ENCODE results near the gene LYZ. TPM values are rescaled to one million over a fixed set of nuclear protein-coding genes. Genes with fewer than 3 reads are reported as not detected.

LYZ gene
- polyA plus RNA-seq, 3 donors = 10,434 to 46,644 (median 13,865) TPM

GRCh38 chr12:69351462-69352236, 3.5 kb downstream of the LYZ start:
- Histone ChIP-seq H3K4me2 (replicated peaks; ENCODE audit: extremely low read depth, low read length, poor library complexity, severe bottlenecking) (peak overlapping the region; percentile 94), H2AFZ (ENCODE audit: insufficient read depth, low read depth, low read length, poor library complexity, severe bottlenecking) (no peak overlapping the region), H3K36me3 (replicated peaks in 1 of 2; ENCODE audit: control insufficient read depth in 1 of 2, insufficient read depth in 2 of 2, low read length in 2 of 2) (peaks cover 40 to 48% of the 10 kb centered on the region in 2 donors), H3K4me3 (replicated peaks in 1 of 3; ENCODE audit: low read depth in 2 of 3, low read length in 3 of 3) (peak overlapping the region; percentile 83 to 100 (median 92)), H3K27me3 (ENCODE audit: control insufficient read depth in 2 of 2, insufficient read depth in 2 of 2, low read length in 2 of 2) (no peaks in the 10 kb centered on the region), H3K9me3 (replicated peaks in 1 of 2; ENCODE audit: control insufficient read depth in 1 of 2, insufficient read depth in 1 of 2, low read length in 2 of 2) (no peaks in the 10 kb centered on the region), H4K20me1 (ENCODE audit: insufficient read depth, low read length) (peaks cover 83% of the 10 kb centered on the region), H3K9ac (ENCODE audit: insufficient read depth, low read length, poor library complexity, severe bottlenecking) (peak overlapping the region; percentile 74), H3K27ac (ENCODE audit: low read depth in 1 of 2, low read length in 2 of 2) (peak overlapping the region in 1 of 2 donors; percentile 48), H3K4me1 (ENCODE audit: control insufficient read depth in 1 of 2, insufficient read depth in 2 of 2, low read length in 2 of 2) (peaks cover 28 to 36% of the 10 kb centered on the region in 2 donors), H3K79me2 (ENCODE audit: insufficient read depth, low read length) (peaks cover 66% of the 10 kb centered on the region)
- intact Hi-C loops (cut with micrococcal nuclease) = loop anchor here in 1 of 2 donors (10.0 kb wide), 1 partner anchor 223 kb away; no protein-coding TSS in a partner anchor
- Mint-ChIP-seq H3K27me3 (ENCODE audit: low read depth in 3 of 3) (no peaks in the 10 kb centered on the region), H3K4me3 (peak overlapping the region; percentile 80 to 87), H3K27ac (peak overlapping the region in 4 of 7 donors; percentile 9 to 70 (median 33)), H3K9me3 (peaks cover 0 to 2% (median 0%) of the 10 kb centered on the region in 7 donors), H3K4me1 (peaks cover 50% of the 10 kb centered on the region), H3K36me3 (peaks cover 26 to 45% of the 10 kb centered on the region in 2 donors)
- DNase-seq = no peak
- WGBS (ENCODE audit: insufficient coverage) = no CpG with 5 or more reads among the region's 2 CpGs
- TF ChIP-seq, protein P1, sequence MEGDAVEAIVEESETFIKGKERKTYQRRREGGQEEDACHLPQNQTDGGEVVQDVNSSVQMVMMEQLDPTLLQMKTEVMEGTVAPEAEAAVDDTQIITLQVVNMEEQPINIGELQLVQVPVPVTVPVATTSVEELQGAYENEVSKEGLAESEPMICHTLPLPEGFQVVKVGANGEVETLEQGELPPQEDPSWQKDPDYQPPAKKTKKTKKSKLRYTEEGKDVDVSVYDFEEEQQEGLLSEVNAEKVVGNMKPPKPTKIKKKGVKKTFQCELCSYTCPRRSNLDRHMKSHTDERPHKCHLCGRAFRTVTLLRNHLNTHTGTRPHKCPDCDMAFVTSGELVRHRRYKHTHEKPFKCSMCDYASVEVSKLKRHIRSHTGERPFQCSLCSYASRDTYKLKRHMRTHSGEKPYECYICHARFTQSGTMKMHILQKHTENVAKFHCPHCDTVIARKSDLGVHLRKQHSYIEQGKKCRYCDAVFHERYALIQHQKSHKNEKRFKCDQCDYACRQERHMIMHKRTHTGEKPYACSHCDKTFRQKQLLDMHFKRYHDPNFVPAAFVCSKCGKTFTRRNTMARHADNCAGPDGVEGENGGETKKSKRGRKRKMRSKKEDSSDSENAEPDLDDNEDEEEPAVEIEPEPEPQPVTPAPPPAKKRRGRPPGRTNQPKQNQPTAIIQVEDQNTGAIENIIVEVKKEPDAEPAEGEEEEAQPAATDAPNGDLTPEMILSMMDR (IDR thresholded peaks at IDR 0.05) = no peak

GRCh38 chr12:69352904-69353303, 4.7 kb downstream of the LYZ start:
- H3K36me3 Mint-ChIP-seq = peaks cover 26 to 45% of the 10 kb centered on the region in 2 donors
- H3K9me3 Mint-ChIP-seq = peaks cover 0 to 2% (median 0%) of the 10 kb centered on the region in 7 donors
- peak overlapping the region; percentile 80 to 87 for H3K4me3 Mint-ChIP-seq
- peak overlapping the region; percentile 74 for H3K9ac ChIP-seq (ENCODE audit: insufficient read depth, low read length, poor library complexity, severe bottlenecking)
- TF ChIP-seq, protein P1 (IDR thresholded peaks at IDR 0.05) = no peak
- peaks cover 54% of the 10 kb centered on the region for H3K4me1 Mint-ChIP-seq
- intact Hi-C loops (cut with micrococcal nuclease) = loop anchor here in 1 of 2 donors (10.0 kb wide), 1 partner anchor 222 kb away; no protein-coding TSS in a partner anchor
- peaks cover 23 to 33% of the 10 kb centered on the region in 2 donors for H3K4me1 ChIP-seq (ENCODE audit: control insufficient read depth in 1 of 2, insufficient read depth in 2 of 2, low read length in 2 of 2)
- peak overlapping the region in 6 of 7 donors; percentile 54 to 85 (median 68) for H3K27ac Mint-ChIP-seq
- DNase-seq = no peak
- H3K36me3 ChIP-seq (replicated peaks in 1 of 2; ENCODE audit: control insufficient read depth in 1 of 2, insufficient read depth in 2 of 2, low read length in 2 of 2) = peaks cover 40 to 48% of the 10 kb centered on the region in 2 donors
- peak overlapping the region; percentile 94 for H3K4me2 ChIP-seq (replicated peaks; ENCODE audit: extremely low read depth, low read length, poor library complexity, severe bottlenecking)
- H3K27ac ChIP-seq (ENCODE audit: low read depth in 1 of 2, low read length in 2 of 2) = peak overlapping the region in 1 of 2 donors; percentile 48
- no peak overlapping the region for H2AFZ ChIP-seq (ENCODE audit: insufficient read depth, low read depth, low read length, poor library complexity, severe bottlenecking)
- peak overlapping the region; percentile 83 to 100 (median 92) for H3K4me3 ChIP-seq (replicated peaks in 1 of 3; ENCODE audit: low read depth in 2 of 3, low read length in 3 of 3)
- H3K27me3 Mint-ChIP-seq (ENCODE audit: low read depth in 3 of 3) = no peaks in the 10 kb centered on the region
- no peaks in the 10 kb centered on the region for H3K27me3 ChIP-seq (ENCODE audit: control insufficient read depth in 2 of 2, insufficient read depth in 2 of 2, low read length in 2 of 2)
- peaks cover 58% of the 10 kb centered on the region for H3K79me2 ChIP-seq (ENCODE audit: insufficient read depth, low read length)
- WGBS (ENCODE audit: insufficient coverage) = no CpG with 5 or more reads among the region's 5 CpGs
- H3K9me3 ChIP-seq (replicated peaks in 1 of 2; ENCODE audit: control insufficient read depth in 1 of 2, insufficient read depth in 1 of 2, low read length in 2 of 2) = no peaks in the 10 kb centered on the region
- peaks cover 89% of the 10 kb centered on the region for H4K20me1 ChIP-seq (ENCODE audit: insufficient read depth, low read length)

Measured in CD14-positive monocyte (primary cell).